Esophagus muscularis mucosa (tissue), 4 donors: ENCODE measurements around the gene TEX14. TPM values are rescaled to one million over a fixed set of nuclear protein-coding genes. Genes with fewer than 3 reads are reported as not detected.

Experiments used
- DNase-seq: peaks from one replicate; pipeline ENCODE4 v3.0.0-alpha.2; 2017; ENCODE audit errors: extremely low spot score
- H3K27ac ChIP-seq, 4 donors: fragments of 200-600 bp; sonication (generic); replicated peaks in 1 of 4; 1 replicate in 3 of 4; 2 replicates in 1 of 4; pipeline ENCODE4 v1.5.1; 2016 to 2019; ENCODE audit warnings: mild to moderate bottlenecking in 1 of 4
- H3K27me3 ChIP-seq, 4 donors: fragments of 200-600 bp; sonication (generic); one replicate each; pipeline versions ENCODE4 v1.5.1 to v1.6.0; 2016 to 2019
- H3K36me3 ChIP-seq, 4 donors: fragments of 200-600 bp; sonication (generic); one replicate each; pipeline ENCODE4 v1.5.1; 2016 to 2019
- H3K4me1 ChIP-seq, 4 donors: fragments of 200-600 bp; sonication (generic); one replicate each; pipeline ENCODE4 v1.5.1; 2016 to 2019
- H3K4me3 ChIP-seq, 4 donors: fragments of 200-600 bp; sonication (generic); 1 replicate in 2 of 4; 2 replicates in 2 of 4; pipeline ENCODE4 v1.5.1; 2016 to 2019; ENCODE audit warnings: mild to moderate bottlenecking in 4 of 4, moderate library complexity in 1 of 4
- H3K9me3 ChIP-seq, 4 donors: fragments of 200-600 bp; sonication (generic); 1 replicate in 3 of 4; 2 replicates in 1 of 4; pipeline ENCODE4 v1.5.1; 2016 to 2019
- EP300 ChIP-seq: sonication (generic); formaldehyde crosslinking; IDR thresholded peaks from one replicate; pipeline ENCODE4 v1.6.1; 2017; ENCODE audit warnings: antibody characterized with exemption
- POLR2A ChIP-seq: fragments of 450-650 bp; IDR thresholded peaks from one replicate; pipeline ENCODE4 v1.6.1; 2017; ENCODE audit warnings: antibody characterized with exemption, moderate library complexity, mild to moderate bottlenecking, low read depth
- POLR2AphosphoS5 ChIP-seq, 2 donors: sonication (generic); formaldehyde crosslinking; IDR thresholded peaks; one replicate each; pipeline ENCODE4 v1.6.1; 2017; ENCODE audit warnings: antibody characterized with exemption in 2 of 2
- WGBS: methylation state at CpG from one replicate; pipeline ENCODE4 v1.1.5; 2018; 5-methylcytosine and 5-hydroxymethylcytosine counted together
- intact Hi-C: fragments of 100-400 bp; cut with DNase I; formaldehyde crosslinking; loops from one replicate; pipeline ENCODE4 v1.15.1; 2023
- total RNA-seq, 4 donors: library from RNA; depleted of rRNA; stranded (reverse); fragments of >200 nt; gene quantifications; one replicate each; pipeline versions ENCODE4 v1.1.0 to v1.2.1, GENCODE V29; 2016
- TF ChIP-seq, protein P1 (sequence below), 3 experiments: fragments of 200-600 bp in 2 of 3; fragments of 450-650 bp in 1 of 3; sonication (generic) in 2 of 3; IDR thresholded peaks; one replicate each; pipeline ENCODE4 v1.5.1; 2017 to 2019; ENCODE audit warnings: antibody characterized with exemption in 3 of 3, mild to moderate bottlenecking in 2 of 3, moderate library complexity in 1 of 3

TEX14 gene
- total RNA-seq, 4 donors from 2014 or later = under 0.01 to 0.19 (median 0.11) TPM

GRCh38 chr17:58667934-58668597 lies 23.8 kb downstream of the TEX14 start:
- WGBS = 82% methylated on average over 1 of the region's 1 CpG
- Histone ChIP-seq H3K9me3 (no peaks in the 10 kb centered on the region), H3K27ac (no peak overlapping the region), H3K36me3 (no peaks in the 10 kb centered on the region), H3K27me3 (no peaks in the 10 kb centered on the region), H3K4me1 (no peaks in the 10 kb centered on the region), H3K4me3 (no peak overlapping the region)
- DNase-seq = no peak
- no peak for TF ChIP-seq POLR2AphosphoS5 (IDR thresholded peaks at IDR 0.05)
- intact Hi-C loops = no loop called here

GRCh38 chr17:58666858-58667267 lies 25.0 kb downstream of the TEX14 start:
- Histone ChIP-seq H3K27me3 (no peaks in the 10 kb centered on the region), H3K4me3 (peak overlapping the region in 1 of 4 donors; percentile 14), H3K4me1 (no peaks in the 10 kb centered on the region), H3K27ac (peak overlapping the region in 2 of 4 donors; percentile 13 to 26), H3K9me3 (no peaks in the 10 kb centered on the region), H3K36me3 (no peaks in the 10 kb centered on the region)
- intact Hi-C loops = no loop called here
- TF ChIP-seq, protein P1, sequence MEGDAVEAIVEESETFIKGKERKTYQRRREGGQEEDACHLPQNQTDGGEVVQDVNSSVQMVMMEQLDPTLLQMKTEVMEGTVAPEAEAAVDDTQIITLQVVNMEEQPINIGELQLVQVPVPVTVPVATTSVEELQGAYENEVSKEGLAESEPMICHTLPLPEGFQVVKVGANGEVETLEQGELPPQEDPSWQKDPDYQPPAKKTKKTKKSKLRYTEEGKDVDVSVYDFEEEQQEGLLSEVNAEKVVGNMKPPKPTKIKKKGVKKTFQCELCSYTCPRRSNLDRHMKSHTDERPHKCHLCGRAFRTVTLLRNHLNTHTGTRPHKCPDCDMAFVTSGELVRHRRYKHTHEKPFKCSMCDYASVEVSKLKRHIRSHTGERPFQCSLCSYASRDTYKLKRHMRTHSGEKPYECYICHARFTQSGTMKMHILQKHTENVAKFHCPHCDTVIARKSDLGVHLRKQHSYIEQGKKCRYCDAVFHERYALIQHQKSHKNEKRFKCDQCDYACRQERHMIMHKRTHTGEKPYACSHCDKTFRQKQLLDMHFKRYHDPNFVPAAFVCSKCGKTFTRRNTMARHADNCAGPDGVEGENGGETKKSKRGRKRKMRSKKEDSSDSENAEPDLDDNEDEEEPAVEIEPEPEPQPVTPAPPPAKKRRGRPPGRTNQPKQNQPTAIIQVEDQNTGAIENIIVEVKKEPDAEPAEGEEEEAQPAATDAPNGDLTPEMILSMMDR (IDR thresholded peaks at IDR 0.05) = no peak
- TF ChIP-seq POLR2AphosphoS5 (IDR thresholded peaks at IDR 0.05) = no peak
- no peak for TF ChIP-seq POLR2A
- TF ChIP-seq EP300 = no peak
- DNase-seq = no peak
- 66% methylated on average over 19 of the region's 19 CpGs for WGBS

DNA sequence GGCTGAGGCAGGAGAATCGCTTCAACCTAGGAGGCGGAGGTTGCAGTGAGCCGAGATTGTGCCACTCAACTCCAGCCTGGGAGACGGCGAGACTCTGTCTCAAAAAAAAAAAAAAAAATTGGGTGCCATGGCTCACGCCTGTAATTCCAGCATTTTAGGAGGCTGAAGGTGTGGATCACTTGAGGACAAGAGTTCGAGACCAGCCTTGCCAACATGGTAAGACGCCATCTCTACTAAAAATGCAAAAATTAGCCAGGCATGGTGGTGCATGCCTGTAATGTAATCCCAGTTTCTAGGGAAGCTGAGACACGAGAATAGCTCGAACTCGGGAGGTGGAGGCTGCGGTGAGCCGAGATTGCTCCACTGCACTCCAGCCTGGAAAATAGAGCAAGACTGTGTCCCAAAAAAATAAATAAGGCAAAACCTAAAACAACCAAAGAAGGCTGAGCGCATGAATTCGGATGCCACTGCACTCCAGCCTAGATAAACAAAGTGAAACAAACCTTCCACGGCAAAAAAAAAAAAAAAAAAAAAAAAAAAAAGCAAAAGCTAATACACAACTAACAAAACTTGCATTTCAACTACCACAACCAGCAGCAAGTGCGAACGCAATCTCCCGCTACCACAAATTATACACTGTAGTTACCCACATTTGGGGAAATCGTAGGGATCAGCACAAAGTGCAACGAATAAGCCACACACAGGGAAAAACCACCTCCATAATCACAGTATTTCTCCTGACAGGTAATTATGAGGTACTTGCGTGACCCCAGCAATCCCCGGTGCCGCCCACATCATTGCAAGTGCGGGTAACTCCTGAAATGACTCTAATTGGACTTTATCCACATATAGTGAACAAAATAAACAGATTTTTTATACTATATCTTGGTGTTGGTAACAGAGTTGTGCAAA lies 25.6 kb downstream of the TEX14 start:
- Histone ChIP-seq H3K4me3 (peak overlapping the region in 1 of 4 donors; percentile 14), H3K27ac (peak overlapping the region in 2 of 4 donors; percentile 13 to 26), H3K27me3 (no peaks in the 10 kb centered on the region), H3K9me3 (no peaks in the 10 kb centered on the region), H3K4me1 (no peaks in the 10 kb centered on the region), H3K36me3 (no peaks in the 10 kb centered on the region)
- 89% methylated on average over 25 of the region's 25 CpGs for WGBS
- intact Hi-C loops = no loop called here
- TF ChIP-seq, protein P1 (IDR thresholded peaks at IDR 0.05) = no peak
- no peak for DNase-seq

DNA sequence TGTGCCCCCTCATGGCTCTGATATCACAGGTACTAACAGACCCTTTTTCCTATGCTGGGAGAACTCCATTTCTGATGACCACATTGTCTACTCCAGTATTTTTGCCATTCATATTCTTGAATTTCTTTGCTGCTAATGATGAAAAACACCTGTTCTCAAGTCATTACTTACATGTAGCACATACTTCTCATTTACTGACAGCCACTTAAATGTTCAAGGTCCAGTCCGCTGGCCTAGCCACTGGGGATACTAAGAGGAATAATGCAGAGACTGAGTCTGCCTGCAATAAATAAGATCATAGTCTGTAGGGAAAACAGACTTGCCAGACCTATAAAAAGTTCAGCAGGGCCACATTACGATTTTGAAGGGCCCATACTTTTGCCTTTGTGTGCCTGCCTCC lies 27.5 kb downstream of the TEX14 start:
- Histone ChIP-seq H3K4me3 (no peak overlapping the region), H3K27me3 (no peaks in the 10 kb centered on the region), H3K9me3 (no peaks in the 10 kb centered on the region), H3K27ac (no peak overlapping the region), H3K4me1 (no peaks in the 10 kb centered on the region), H3K36me3 (no peaks in the 10 kb centered on the region)
- no peak for DNase-seq
- 87% methylated on average over 2 of the region's 2 CpGs for WGBS
- intact Hi-C loops = no loop called here
- no peak for TF ChIP-seq POLR2AphosphoS5 (IDR thresholded peaks at IDR 0.05)
- TF ChIP-seq, protein P1 (IDR thresholded peaks at IDR 0.05) = no peak
- no peak for TF ChIP-seq POLR2A
- no peak for TF ChIP-seq EP300

GRCh38 chr17:58661499-58661898 lies 30.3 kb downstream of the TEX14 start:
- DNase-seq = no peak
- intact Hi-C loops = no loop called here
- Histone ChIP-seq H3K4me1 (peaks cover 0 to 8% (median 6%) of the 10 kb centered on the region in 4 donors), H3K27me3 (no peaks in the 10 kb centered on the region), H3K9me3 (no peaks in the 10 kb centered on the region), H3K36me3 (no peaks in the 10 kb centered on the region), H3K27ac (no peak overlapping the region), H3K4me3 (no peak overlapping the region)
- 91% methylated on average over 26 of the region's 26 CpGs for WGBS
- TF ChIP-seq POLR2A (no peak), EP300 (no peak), POLR2AphosphoS5 (IDR thresholded peaks at IDR 0.05) (no peak)
- TF ChIP-seq, protein P1 (IDR thresholded peaks at IDR 0.05) = no peak
